Activated CD8-positive, alpha-beta T cell treated with anti-CD3 and anti-CD28 coated beads for 36 hours (primary cell): ENCODE data around the gene ARFGAP1. TPM values are rescaled to one million over a fixed set of nuclear protein-coding genes. Genes with fewer than 3 reads are reported as not detected.

ENCODE experiments used
- ATAC-seq: fragments of 200-7000 bp; cut with Tn5 transposase; one replicate; pipeline ENCODE4 v1.10.0; 2021; ENCODE audit warnings: mild to moderate bottlenecking, moderate library complexity
- CTCF ChIA-PET: fragments of 350-600 bp; sonication (Branson Sonifier 250); formaldehyde crosslinking; loops from one replicate; lab custom pipeline; 2021; ENCODE audit warnings: antibody characterized with exemption; lab: Charles Lee
- POLR2A ChIA-PET: fragments of 350-600 bp; sonication (Branson Sonifier 250); formaldehyde crosslinking; loops from one replicate; lab custom pipeline; 2021; ENCODE audit warnings: antibody characterized with exemption; lab: Charles Lee
- DNase-seq: peaks from one replicate; pipeline ENCODE4 v3.0.0-alpha.2; 2020
- H3K27ac Mint-ChIP-seq: one replicate; pipeline ENCODE4 v1.8.0; 2021; ENCODE audit warnings: mild to moderate bottlenecking, mixed read lengths
- H3K27me3 Mint-ChIP-seq: one replicate; pipeline ENCODE4 v1.8.0; 2021; ENCODE audit warnings: mixed read lengths
- H3K36me3 Mint-ChIP-seq: one replicate; pipeline ENCODE4 v1.8.0; 2021; ENCODE audit warnings: low read depth, mixed read lengths
- H3K4me1 Mint-ChIP-seq: one replicate; pipeline ENCODE4 v1.8.0; 2021; ENCODE audit warnings: low read depth, mixed read lengths
- H3K4me3 Mint-ChIP-seq: one replicate; pipeline ENCODE4 v1.8.0; 2021; ENCODE audit warnings: mild to moderate bottlenecking, moderate library complexity, mixed read lengths
- H3K9me3 Mint-ChIP-seq: one replicate; pipeline ENCODE4 v1.8.0; 2021; ENCODE audit warnings: mixed read lengths
- intact Hi-C: fragments of 100-400 bp; cut with micrococcal nuclease; formaldehyde crosslinking; loops from one replicate; pipeline ENCODE4 v1.10.0; 2022
- total RNA-seq, 2 experiments: library from RNA; stranded (reverse); gene quantifications; one replicate each; pipeline ENCODE4 v1.2.3, GENCODE V29; 2021
- TF ChIP-seq, protein P1 (sequence below): fragments of 200-600 bp; IDR thresholded peaks from one replicate; pipeline ENCODE4 v1.8.0; 2022; ENCODE audit warnings: antibody characterized with exemption, mild to moderate bottlenecking

ARFGAP1 gene
- total RNA-seq, 2 experiments from 2014 or later, result 71.3 to 75.0 TPM

- intact Hi-C loops, result no loop called here
- no peak for ATAC-seq
- peaks cover 2% of the 10 kb centered on the region for H3K4me1 Mint-ChIP-seq
- H3K27ac Mint-ChIP-seq, result no peak overlapping the region
- no peaks in the 10 kb centered on the region for H3K9me3 Mint-ChIP-seq
- ChIA-PET CTCF (interaction anchor here (0.9 to 2.9 kb wide), 4 partner anchors 11 to 86 kb away, joined by 3 to 14 read pairs (median 4); no protein-coding TSS in a partner anchor), POLR2A (interaction anchor here (0.8 to 1.5 kb wide), 2 partner anchors 10 to 24 kb away, joined by 4 to 6 read pairs; no protein-coding TSS in a partner anchor)
- H3K27me3 Mint-ChIP-seq, result peaks cover 5% of the 10 kb centered on the region
- H3K36me3 Mint-ChIP-seq, result no peaks in the 10 kb centered on the region
- H3K4me3 Mint-ChIP-seq, result no peak overlapping the region
- TF ChIP-seq, protein P1, sequence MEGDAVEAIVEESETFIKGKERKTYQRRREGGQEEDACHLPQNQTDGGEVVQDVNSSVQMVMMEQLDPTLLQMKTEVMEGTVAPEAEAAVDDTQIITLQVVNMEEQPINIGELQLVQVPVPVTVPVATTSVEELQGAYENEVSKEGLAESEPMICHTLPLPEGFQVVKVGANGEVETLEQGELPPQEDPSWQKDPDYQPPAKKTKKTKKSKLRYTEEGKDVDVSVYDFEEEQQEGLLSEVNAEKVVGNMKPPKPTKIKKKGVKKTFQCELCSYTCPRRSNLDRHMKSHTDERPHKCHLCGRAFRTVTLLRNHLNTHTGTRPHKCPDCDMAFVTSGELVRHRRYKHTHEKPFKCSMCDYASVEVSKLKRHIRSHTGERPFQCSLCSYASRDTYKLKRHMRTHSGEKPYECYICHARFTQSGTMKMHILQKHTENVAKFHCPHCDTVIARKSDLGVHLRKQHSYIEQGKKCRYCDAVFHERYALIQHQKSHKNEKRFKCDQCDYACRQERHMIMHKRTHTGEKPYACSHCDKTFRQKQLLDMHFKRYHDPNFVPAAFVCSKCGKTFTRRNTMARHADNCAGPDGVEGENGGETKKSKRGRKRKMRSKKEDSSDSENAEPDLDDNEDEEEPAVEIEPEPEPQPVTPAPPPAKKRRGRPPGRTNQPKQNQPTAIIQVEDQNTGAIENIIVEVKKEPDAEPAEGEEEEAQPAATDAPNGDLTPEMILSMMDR, result no peak
- DNase-seq, result no peak
Observed at GRCh38 chr20:63295018-63295417, 22.4 kb downstream of the ARFGAP1 start.

DNA sequence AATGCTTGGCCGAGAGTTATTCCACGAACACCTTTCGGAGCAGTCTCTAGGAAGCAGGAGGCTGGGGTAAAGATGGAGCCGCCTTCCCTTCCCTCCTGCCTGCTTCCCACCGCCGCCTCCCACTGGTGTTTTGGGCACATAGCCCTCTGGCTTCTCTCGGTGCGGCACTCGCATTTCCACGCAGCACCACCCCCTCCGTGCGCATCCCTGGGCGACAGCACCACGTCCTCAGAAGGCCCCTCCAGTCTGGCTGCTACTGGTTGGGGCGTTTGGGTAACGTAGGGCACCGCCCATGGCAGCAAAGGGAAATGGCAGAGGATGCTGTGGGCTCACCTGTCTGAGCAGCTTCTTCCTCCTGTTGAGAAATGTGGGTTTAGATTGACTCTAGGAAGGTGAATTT is 22.8 kb downstream of the ARFGAP1 start:
- intact Hi-C loops, result no loop called here
- no peak overlapping the region for H3K4me3 Mint-ChIP-seq
- H3K4me1 Mint-ChIP-seq, result peaks cover 2% of the 10 kb centered on the region
- no peaks in the 10 kb centered on the region for H3K9me3 Mint-ChIP-seq
- no peaks in the 10 kb centered on the region for H3K36me3 Mint-ChIP-seq
- ChIA-PET CTCF (interaction anchor here (0.9 to 2.9 kb wide), 4 partner anchors 11 to 85 kb away, joined by 3 to 14 read pairs (median 4); no protein-coding TSS in a partner anchor), POLR2A (interaction anchor here (0.8 to 1.5 kb wide), 3 partner anchors 8 to 24 kb away, joined by 4 to 6 read pairs (median 4); no protein-coding TSS in a partner anchor)
- TF ChIP-seq, protein P1, result no peak
- H3K27ac Mint-ChIP-seq, result no peak overlapping the region
- DNase-seq (no peak), ATAC-seq (no peak)
- H3K27me3 Mint-ChIP-seq, result peaks cover 5% of the 10 kb centered on the region

- H3K27ac Mint-ChIP-seq, result no peak overlapping the region
- H3K4me3 Mint-ChIP-seq, result no peak overlapping the region
- DNase-seq (no peak), ATAC-seq (no peak)
- peaks cover 2% of the 10 kb centered on the region for H3K4me1 Mint-ChIP-seq
- peaks cover 1% of the 10 kb centered on the region for H3K9me3 Mint-ChIP-seq
- intact Hi-C loops, result no loop called here
- POLR2A ChIA-PET, result interaction anchor here (1.3 to 1.5 kb wide), 2 partner anchors 9 to 11 kb away, joined by 4 to 6 read pairs; no protein-coding TSS in a partner anchor
- H3K27me3 Mint-ChIP-seq, result peaks cover 6% of the 10 kb centered on the region
- no peaks in the 10 kb centered on the region for H3K36me3 Mint-ChIP-seq
- CTCF ChIA-PET, result interaction anchor here (0.9 to 2.9 kb wide), 5 partner anchors 8 to 85 kb away, joined by 3 to 14 read pairs (median 4); no protein-coding TSS in a partner anchor
- TF ChIP-seq, protein P1, result no peak
Observed at GRCh38 chr20:63295846-63296245, 23.2 kb downstream of the ARFGAP1 start.

GRCh38 chr20:63296531-63297299 is 24.1 kb downstream of the ARFGAP1 start:
- DNase-seq (no peak), ATAC-seq (no peak)
- POLR2A ChIA-PET, result interaction anchor here (1.3 to 1.5 kb wide), 2 partner anchors 10 to 12 kb away, joined by 4 to 6 read pairs; no protein-coding TSS in a partner anchor
- Mint-ChIP-seq H3K9me3 (peaks cover 5% of the 10 kb centered on the region), H3K4me1 (peaks cover 2% of the 10 kb centered on the region), H3K4me3 (no peak overlapping the region), H3K27me3 (peaks cover 9% of the 10 kb centered on the region), H3K27ac (no peak overlapping the region), H3K36me3 (no peaks in the 10 kb centered on the region)
- CTCF ChIA-PET, result interaction anchor here (0.7 to 2.0 kb wide), 3 partner anchors 9 to 56 kb away, joined by 3 to 6 read pairs (median 4); no protein-coding TSS in a partner anchor
- TF ChIP-seq, protein P1, result no peak
- intact Hi-C loops, result no loop called here
